CD14-positive monocyte (primary cell): ENCODE results near the gene ZBED2. TPM values are rescaled to one million over a fixed set of nuclear protein-coding genes. Genes with fewer than 3 reads are reported as not detected.

ENCODE experiments used
- DNase-seq, 3 donors: peaks; one replicate each; pipeline ENCODE4 v3.0.0-alpha.2; 2011 to 2022
- H2AFZ ChIP-seq: 2 replicates; pipeline ENCODE4 v1.6.0; 2012; ENCODE audit warnings: mild to moderate bottlenecking, low read depth, low read length, inconsistent platforms; ENCODE audit not compliant: insufficient read depth, poor library complexity, severe bottlenecking
- H3K27ac ChIP-seq, 2 donors: 1 replicate in 1 of 2; 2 replicates in 1 of 2; pipeline ENCODE4 v1.5.1; 2012 to 2013; ENCODE audit warnings: low read length in 2 of 2, control low read depth in 1 of 2, inconsistent platforms in 1 of 2, low read depth in 1 of 2, mild to moderate bottlenecking in 1 of 2
- H3K27me3 ChIP-seq, 2 donors: one replicate each; pipeline versions ENCODE4 v1.6.0 to v1.6.1; 2011 to 2013; ENCODE audit warnings: low read length in 2 of 2; ENCODE audit not compliant: control insufficient read depth in 2 of 2, insufficient read depth in 2 of 2
- H3K36me3 ChIP-seq, 2 donors: replicated peaks in 1 of 2; 1 replicate in 1 of 2; 2 replicates in 1 of 2; pipeline versions ENCODE4 v1.5.1 to v1.6.1; 2012 to 2013; ENCODE audit warnings: low read length in 2 of 2, control low read depth in 1 of 2, inconsistent platforms in 1 of 2, mild to moderate bottlenecking in 1 of 2; ENCODE audit not compliant: insufficient read depth in 2 of 2, control insufficient read depth in 1 of 2
- H3K4me1 ChIP-seq, 2 donors: 1 replicate in 1 of 2; 2 replicates in 1 of 2; pipeline versions ENCODE4 v1.5.1 to v1.6.1; 2012 to 2013; ENCODE audit warnings: low read length in 2 of 2, control low read depth in 1 of 2, inconsistent platforms in 1 of 2, mild to moderate bottlenecking in 1 of 2, moderate library complexity in 1 of 2; ENCODE audit not compliant: insufficient read depth in 2 of 2, control insufficient read depth in 1 of 2
- H3K4me2 ChIP-seq: replicated peaks from 2 replicates; pipeline ENCODE3; 2012; ENCODE audit warnings: low read length, moderate library complexity, mild to moderate bottlenecking; ENCODE audit not compliant: poor library complexity, severe bottlenecking; ENCODE audit errors: extremely low read depth
- H3K4me3 ChIP-seq, 3 experiments: fragments of 200-600 bp in 1 of 3; sonication (generic) in 1 of 3; replicated peaks in 1 of 3; 1 replicate in 2 of 3; 2 replicates in 1 of 3; pipeline ENCODE4 v1.5.1; 2011 to 2013; ENCODE audit warnings: low read length in 3 of 3, mild to moderate bottlenecking in 3 of 3, control low read depth in 2 of 3, low read depth in 2 of 3, inconsistent platforms in 1 of 3, moderate library complexity in 1 of 3
- H3K79me2 ChIP-seq: 2 replicates; pipeline ENCODE4 v1.6.0; 2012; ENCODE audit warnings: mild to moderate bottlenecking, control low read depth, inconsistent platforms, low read length, moderate library complexity; ENCODE audit not compliant: insufficient read depth
- H3K9ac ChIP-seq: 2 replicates; pipeline ENCODE4 v1.6.0; 2017; ENCODE audit warnings: low read length, mild to moderate bottlenecking; ENCODE audit not compliant: insufficient read depth, poor library complexity, severe bottlenecking
- H3K9me3 ChIP-seq, 2 donors: replicated peaks in 1 of 2; 1 replicate in 1 of 2; 2 replicates in 1 of 2; pipeline versions ENCODE4 v1.5.1 to v1.6.1; 2012 to 2013; ENCODE audit warnings: low read length in 2 of 2, control low read depth in 1 of 2; ENCODE audit not compliant: control insufficient read depth in 1 of 2, insufficient read depth in 1 of 2
- H4K20me1 ChIP-seq: 2 replicates; pipeline ENCODE4 v1.6.0; 2012; ENCODE audit warnings: mild to moderate bottlenecking, low read length, control low read depth, moderate library complexity; ENCODE audit not compliant: insufficient read depth
- H3K27ac Mint-ChIP-seq, 7 donors: one replicate each; pipeline ENCODE4 v1.8.0; 2020; ENCODE audit warnings: mild to moderate bottlenecking in 7 of 7, mixed read lengths in 7 of 7, moderate library complexity in 6 of 7, inconsistent platforms in 2 of 7
- H3K27me3 Mint-ChIP-seq, 3 donors: one replicate each; pipeline ENCODE4 v1.8.0; 2021 to 2022; ENCODE audit warnings: low read depth in 3 of 3, mild to moderate bottlenecking in 3 of 3, mixed read lengths in 3 of 3, moderate library complexity in 3 of 3, inconsistent platforms in 1 of 3
- H3K36me3 Mint-ChIP-seq, 2 donors: one replicate each; pipeline ENCODE4 v1.8.0; 2020; ENCODE audit warnings: mixed read lengths in 2 of 2, inconsistent platforms in 1 of 2, mild to moderate bottlenecking in 1 of 2
- H3K4me1 Mint-ChIP-seq: one replicate; pipeline ENCODE4 v1.8.0; 2020; ENCODE audit warnings: mild to moderate bottlenecking, mixed read lengths
- H3K4me3 Mint-ChIP-seq, 2 donors: one replicate each; pipeline ENCODE4 v1.8.0; 2020; ENCODE audit warnings: mild to moderate bottlenecking in 2 of 2, mixed read lengths in 2 of 2, moderate library complexity in 1 of 2
- H3K9me3 Mint-ChIP-seq, 7 donors: one replicate each; pipeline ENCODE4 v1.8.0; 2020 to 2022; ENCODE audit warnings: mixed read lengths in 7 of 7, mild to moderate bottlenecking in 6 of 7, moderate library complexity in 6 of 7, inconsistent platforms in 2 of 7
- CTCF ChIP-seq: fragments of 200-600 bp; IDR thresholded peaks from one replicate; pipeline ENCODE4 v1.8.0; 2022; ENCODE audit warnings: antibody characterized with exemption, mild to moderate bottlenecking
- WGBS: methylation state at CpG from one replicate; pipeline ENCODE4 v1.1.5; 2013; ENCODE audit warnings: missing lambda C conversion rate; ENCODE audit not compliant: insufficient coverage; 5-methylcytosine and 5-hydroxymethylcytosine counted together
- intact Hi-C, 2 donors: fragments of 100-400 bp; cut with micrococcal nuclease; formaldehyde crosslinking; loops; one replicate each; pipeline versions ENCODE4 v1.15.0 to v1.15.1; 2023
- polyA plus RNA-seq, 3 donors: library from polyadenylated mRNA; depleted of rRNA in 1 of 3; unstranded in 2 of 3; stranded (reverse) in 1 of 3; fragments of 300-500 nt in 2 of 3; fragments of >200 nt in 1 of 3; fragmentation: Illumina TruSeq in 2 of 3; gene quantifications; 1 replicate in 2 of 3; 2 replicates in 1 of 3; pipeline ENCODE4 v1.2.3, GENCODE V29; 2012 to 2021

Gene ZBED2
- polyA plus RNA-seq, 3 donors = not detected

DNA sequence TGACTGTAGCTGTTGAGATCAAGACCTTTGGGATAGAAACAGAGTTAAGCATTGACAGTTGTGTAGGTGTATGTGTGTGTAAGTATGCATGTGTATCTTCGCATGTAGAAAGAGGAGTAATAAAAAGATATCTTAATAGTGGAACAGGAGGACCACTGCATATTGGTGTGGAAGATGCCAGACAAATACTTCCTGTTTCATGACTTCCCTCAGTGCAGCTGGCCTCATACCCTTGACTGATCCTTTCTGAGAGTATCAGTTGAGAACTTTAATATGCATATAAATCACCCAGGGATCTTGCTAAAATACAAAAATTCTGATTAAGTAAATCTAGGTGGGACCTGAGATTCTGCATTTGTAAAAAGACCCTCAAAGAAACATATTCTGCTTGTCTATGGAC is 8.5 kb upstream of the ZBED2 start:
- H3K4me2 ChIP-seq = no peak overlapping the region
- no peak overlapping the region for H2AFZ ChIP-seq
- no peak for TF ChIP-seq CTCF
- no peaks in the 10 kb centered on the region for H3K36me3 Mint-ChIP-seq
- no peaks in the 10 kb centered on the region for H3K79me2 ChIP-seq
- WGBS = 67% methylated on average over 1 of the region's 1 CpG
- no peaks in the 10 kb centered on the region for H4K20me1 ChIP-seq
- H3K4me1 Mint-ChIP-seq = no peaks in the 10 kb centered on the region
- DNase-seq = no peak
- no peaks in the 10 kb centered on the region for H3K9me3 ChIP-seq
- intact Hi-C loops = no loop called here
- no peaks in the 10 kb centered on the region for H3K36me3 ChIP-seq
- H3K27me3 ChIP-seq = no peaks in the 10 kb centered on the region
- H3K4me3 ChIP-seq = no peak overlapping the region
- H3K4me1 ChIP-seq = no peaks in the 10 kb centered on the region
- H3K9me3 Mint-ChIP-seq = peaks cover 0 to 2% (median 0%) of the 10 kb centered on the region in 7 donors
- no peak overlapping the region for H3K4me3 Mint-ChIP-seq
- H3K9ac ChIP-seq = no peak overlapping the region
- H3K27me3 Mint-ChIP-seq = no peaks in the 10 kb centered on the region
- no peak overlapping the region for H3K27ac Mint-ChIP-seq
- H3K27ac ChIP-seq = no peak overlapping the region

DNA sequence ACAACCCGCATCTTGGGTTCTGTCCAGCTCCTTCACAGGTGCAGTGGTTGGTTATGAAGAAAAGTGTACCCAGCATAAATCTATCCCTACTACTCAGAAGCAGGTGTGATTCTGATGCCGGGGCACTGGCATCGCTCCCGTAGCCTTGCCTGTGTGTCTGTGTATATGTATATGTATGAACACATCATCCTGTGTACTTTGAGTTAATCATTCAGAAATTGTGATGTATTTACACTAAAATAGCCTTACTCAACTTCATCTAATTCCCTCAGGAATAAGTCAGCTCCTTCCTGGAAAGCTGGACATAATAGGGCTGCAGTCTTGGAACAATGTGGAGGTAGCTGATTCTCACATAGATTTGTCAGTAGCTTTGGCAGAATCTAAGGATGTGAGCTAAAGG is 6.7 kb upstream of the ZBED2 start:
- Histone ChIP-seq H3K4me1 (no peaks in the 10 kb centered on the region), H3K79me2 (no peaks in the 10 kb centered on the region), H3K9me3 (no peaks in the 10 kb centered on the region), H3K4me3 (no peak overlapping the region), H3K36me3 (no peaks in the 10 kb centered on the region), H3K9ac (no peak overlapping the region), H3K4me2 (no peak overlapping the region), H3K27me3 (no peaks in the 10 kb centered on the region), H3K27ac (no peak overlapping the region), H2AFZ (no peak overlapping the region), H4K20me1 (no peaks in the 10 kb centered on the region)
- Mint-ChIP-seq H3K27me3 (no peaks in the 10 kb centered on the region), H3K9me3 (peaks cover 0 to 2% (median 0%) of the 10 kb centered on the region in 7 donors), H3K4me3 (no peak overlapping the region), H3K36me3 (no peaks in the 10 kb centered on the region), H3K27ac (no peak overlapping the region), H3K4me1 (no peaks in the 10 kb centered on the region)
- no peak for TF ChIP-seq CTCF
- no CpG with 5 or more reads among the region's 4 CpGs for WGBS
- DNase-seq = no peak
- intact Hi-C loops = no loop called here
